Measurements from ENCODE around the gene GRIP2.

Gene GRIP2

DNA sequence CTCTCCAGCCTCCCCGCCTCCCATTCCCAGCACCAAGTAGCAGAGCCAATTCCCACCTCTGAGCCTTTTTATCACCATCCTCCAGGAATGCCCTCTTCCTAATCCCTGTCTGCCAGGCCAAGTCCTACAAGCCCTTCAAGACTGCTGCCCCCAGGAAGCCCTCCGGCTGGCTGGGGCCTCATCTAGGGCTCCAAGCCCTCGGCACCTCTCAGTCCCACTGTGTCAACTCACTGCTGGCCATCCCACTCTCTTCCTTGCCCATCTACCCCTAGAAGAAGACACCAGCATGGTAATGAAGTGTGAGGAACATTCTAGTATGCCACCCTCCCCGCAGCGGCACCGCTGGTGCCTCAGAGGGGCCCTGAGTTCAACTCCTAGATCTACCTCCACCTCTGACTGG is 10.0 kb upstream of the GRIP2 start:
- TF ChIP-seq, protein P1, sequence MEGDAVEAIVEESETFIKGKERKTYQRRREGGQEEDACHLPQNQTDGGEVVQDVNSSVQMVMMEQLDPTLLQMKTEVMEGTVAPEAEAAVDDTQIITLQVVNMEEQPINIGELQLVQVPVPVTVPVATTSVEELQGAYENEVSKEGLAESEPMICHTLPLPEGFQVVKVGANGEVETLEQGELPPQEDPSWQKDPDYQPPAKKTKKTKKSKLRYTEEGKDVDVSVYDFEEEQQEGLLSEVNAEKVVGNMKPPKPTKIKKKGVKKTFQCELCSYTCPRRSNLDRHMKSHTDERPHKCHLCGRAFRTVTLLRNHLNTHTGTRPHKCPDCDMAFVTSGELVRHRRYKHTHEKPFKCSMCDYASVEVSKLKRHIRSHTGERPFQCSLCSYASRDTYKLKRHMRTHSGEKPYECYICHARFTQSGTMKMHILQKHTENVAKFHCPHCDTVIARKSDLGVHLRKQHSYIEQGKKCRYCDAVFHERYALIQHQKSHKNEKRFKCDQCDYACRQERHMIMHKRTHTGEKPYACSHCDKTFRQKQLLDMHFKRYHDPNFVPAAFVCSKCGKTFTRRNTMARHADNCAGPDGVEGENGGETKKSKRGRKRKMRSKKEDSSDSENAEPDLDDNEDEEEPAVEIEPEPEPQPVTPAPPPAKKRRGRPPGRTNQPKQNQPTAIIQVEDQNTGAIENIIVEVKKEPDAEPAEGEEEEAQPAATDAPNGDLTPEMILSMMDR (IDR thresholded peaks at IDR 0.05), result no peak

DNA sequence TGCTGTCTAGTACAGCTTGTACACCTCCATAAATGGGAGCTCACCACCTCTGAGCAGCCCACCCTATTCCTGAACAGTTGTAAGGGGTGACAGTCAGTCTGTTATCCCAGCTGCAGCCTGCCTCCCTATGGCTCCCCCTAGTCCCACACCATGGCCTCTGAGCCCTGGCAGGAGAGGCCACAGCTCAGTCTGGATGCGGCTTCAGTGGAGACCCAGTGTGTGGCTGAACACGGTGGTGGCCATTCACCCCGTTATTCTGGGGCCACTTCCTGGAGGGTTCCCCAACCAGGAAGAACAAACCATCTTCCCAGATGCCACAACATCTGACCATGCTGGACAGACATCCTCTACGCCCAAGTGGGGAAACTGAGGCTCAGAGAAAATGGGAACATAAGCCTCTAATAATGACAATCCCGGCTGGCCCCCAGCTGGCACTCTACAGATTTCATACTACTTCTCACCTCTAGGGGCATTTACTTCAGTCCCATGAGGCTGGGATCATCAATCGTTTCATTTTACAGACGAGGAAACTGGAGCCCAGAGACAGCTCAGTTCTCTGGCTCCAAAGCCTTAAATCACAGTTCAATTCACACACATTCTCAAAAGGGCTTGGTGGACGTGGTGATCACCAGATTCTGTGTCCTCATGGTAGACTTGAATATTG is 9.2 kb upstream of the GRIP2 start:
- TF ChIP-seq, protein P1 (IDR thresholded peaks at IDR 0.05), result peak; percentile 18; the same call in 1 of the 2 replicates

DNA sequence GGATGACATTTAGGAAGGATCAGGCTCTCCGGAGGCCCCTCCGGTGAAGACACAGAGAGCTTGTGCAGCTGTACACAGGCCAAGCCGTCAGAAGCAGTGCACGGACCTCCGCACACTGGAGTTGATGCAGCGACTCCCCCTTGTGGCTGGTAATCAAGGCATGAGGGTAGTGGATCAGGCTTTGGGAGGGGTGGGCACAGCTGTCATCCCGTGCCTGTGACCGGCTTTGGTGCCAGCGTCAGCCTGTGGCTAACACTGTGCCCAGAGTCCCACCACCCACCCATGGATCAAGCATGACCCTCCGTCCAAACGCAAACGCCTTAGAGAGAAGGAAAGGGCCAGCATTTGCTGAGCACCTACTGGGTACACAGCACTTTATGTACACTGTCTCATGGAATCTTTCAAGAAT is 8.2 kb upstream of the GRIP2 start:
- TF ChIP-seq, protein P1 (IDR thresholded peaks at IDR 0.05), result peak; percentile 76

DNA sequence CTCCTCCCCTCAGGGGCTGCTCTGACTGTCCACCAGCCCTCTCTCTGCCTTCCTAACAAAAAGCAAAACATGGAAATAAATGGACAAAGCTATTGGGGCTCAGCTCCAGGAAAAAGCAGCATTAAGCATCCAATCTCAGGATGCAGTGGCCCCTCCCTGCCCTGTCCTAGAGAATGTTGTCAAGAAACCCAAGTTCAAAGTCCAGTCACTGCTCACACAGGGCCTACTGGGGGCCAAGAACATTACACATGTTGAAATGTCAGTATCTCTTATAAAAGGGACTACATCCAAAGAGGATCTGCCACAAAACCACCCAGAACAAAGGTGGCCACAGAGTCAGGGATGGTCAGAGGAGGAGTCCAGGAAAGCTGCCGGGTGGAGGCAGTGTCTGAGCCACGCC is 7.6 kb upstream of the GRIP2 start:
- TF ChIP-seq, protein P1 (IDR thresholded peaks at IDR 0.05), result no peak

DNA sequence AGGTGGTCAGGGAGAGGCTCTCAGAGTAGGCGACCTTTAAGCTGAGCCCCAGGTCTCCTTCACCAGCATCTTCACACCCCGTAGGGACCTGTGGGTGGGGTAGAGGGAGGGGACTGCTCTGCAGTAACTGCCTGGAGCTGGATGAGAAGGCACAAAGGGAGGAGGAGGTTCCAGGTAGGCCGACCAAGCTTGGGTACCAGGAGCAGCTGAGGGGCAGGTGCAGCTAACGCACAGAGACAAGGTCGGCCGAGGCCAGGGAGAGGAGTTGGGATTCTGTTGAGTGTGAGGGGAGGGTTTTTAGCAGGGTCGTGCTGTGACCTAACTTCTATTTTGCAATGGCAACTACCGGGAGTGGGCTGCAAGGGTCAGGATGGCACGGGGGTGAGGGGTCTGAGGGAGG is 5.9 kb upstream of the GRIP2 start:
- TF ChIP-seq, protein P1 (IDR thresholded peaks at IDR 0.05), result no peak

DNA sequence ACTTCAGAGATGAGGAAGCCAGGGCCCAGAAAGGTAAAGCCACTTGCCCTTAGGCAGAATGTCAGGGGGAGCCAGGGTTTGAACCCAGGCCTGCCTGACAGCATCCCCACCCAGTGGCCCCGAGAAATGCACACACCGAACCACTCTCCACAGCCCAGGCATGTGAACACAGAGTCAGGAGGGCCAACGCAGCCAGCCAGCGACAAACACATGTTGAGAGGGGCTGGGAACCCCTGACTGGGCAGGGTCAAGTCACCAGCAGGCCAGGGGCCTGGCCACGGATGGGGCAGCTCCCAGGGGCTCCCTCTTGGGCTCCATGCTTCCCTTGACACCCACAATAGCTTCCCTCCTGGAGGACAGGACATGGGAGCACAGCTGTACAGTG is 5.1 kb upstream of the GRIP2 start:
- TF ChIP-seq, protein P1 (IDR thresholded peaks at IDR 0.05), result no peak

DNA sequence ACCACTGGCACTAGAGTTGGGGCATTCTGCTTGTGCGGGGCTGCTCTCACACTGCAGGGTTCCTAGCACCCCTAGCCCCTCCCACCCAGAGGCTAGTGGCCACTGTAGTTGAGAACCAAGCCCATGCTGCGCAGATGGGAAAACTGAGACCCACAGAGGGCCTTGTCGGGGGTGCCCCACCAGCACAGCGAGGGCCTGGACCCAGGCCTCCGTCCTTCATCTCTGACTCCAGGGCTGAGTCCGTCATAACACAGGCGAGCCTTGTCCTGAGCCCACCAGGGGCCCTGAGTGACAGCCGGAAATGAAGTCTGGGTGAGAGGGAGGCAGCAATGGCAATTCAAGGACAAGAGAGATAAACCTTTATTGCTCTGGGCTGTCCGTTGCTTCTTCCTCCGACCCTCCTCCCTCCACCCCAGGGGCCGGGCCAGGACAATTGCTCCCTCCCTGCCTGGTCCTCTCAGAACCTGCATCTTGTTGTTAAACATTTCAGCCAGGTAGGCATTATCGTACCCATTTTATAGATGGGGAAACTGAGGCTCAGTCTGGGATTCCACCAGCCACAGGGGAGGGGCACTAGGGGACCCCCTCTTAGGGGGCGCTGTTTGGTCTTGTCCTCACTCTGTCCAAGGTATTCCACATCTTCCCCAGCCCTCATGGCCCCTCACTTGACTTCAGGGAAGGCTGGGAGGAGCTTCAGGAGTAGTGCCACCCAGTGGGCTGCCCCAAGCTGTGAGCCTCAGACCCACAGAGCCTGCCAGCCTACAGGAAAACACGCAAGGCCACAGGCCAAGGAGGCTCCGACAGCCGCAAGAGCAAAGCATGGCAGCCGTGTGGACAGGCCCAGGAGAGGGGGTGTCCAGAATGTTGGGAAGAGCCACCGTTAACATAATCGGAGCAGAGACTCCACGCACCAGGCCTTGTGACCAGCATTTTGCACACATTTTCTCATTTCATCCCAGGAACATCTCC is 4.4 kb upstream of the GRIP2 start:
- TF ChIP-seq, protein P1 (IDR thresholded peaks at IDR 0.05), result no peak
